PC-9 (cell line): ENCODE measurements around the gene GPR17. TPM values are rescaled to one million over a fixed set of nuclear protein-coding genes. Genes with fewer than 3 reads are reported as not detected.

Experiments used
- BruUV-seq: library from RNA; stranded (reverse); fragments of 400-500 nt; replicated peaks from 2 replicates; lab custom pipeline; 2021; lab: Mats Ljungman, UMichigan
- CTCF ChIA-PET: fragments of 300-600 bp; sonication (Branson Sonifier 250); formaldehyde crosslinking; loops from one replicate; lab custom pipeline; 2022; ENCODE audit warnings: antibody characterized with exemption; lab: Charles Lee
- POLR2A ChIA-PET: fragments of 300-600 bp; sonication (Branson Sonifier 250); formaldehyde crosslinking; loops from one replicate; lab custom pipeline; 2022; ENCODE audit warnings: antibody characterized with exemption; ENCODE audit not compliant: unreplicated experiment; lab: Charles Lee
- DNase-seq, 2 experiments: peaks; one replicate each; pipeline versions ENCODE4 v3.0.0 to v3.0.0-alpha.2; 2015 to 2022; ENCODE audit warnings: mixed read lengths in 1 of 2
- H2AFZ ChIP-seq: fragments of 200-600 bp; sonication (generic); 2 replicates; pipeline ENCODE4 v1.8.1; 2017; ENCODE audit warnings: antibody characterized with exemption
- H3F3A ChIP-seq: fragments of 200-600 bp; sonication (generic); 2 replicates; pipeline ENCODE4 v1.8.1; 2017; ENCODE audit warnings: antibody characterized with exemption, mild to moderate bottlenecking, low read depth; ENCODE audit not compliant: insufficient read depth
- H3K27ac ChIP-seq: fragments of 200-600 bp; sonication (generic); 2 replicates; pipeline ENCODE4 v1.6.1; 2016; ENCODE audit warnings: mixed run types
- H3K27me3 ChIP-seq: fragments of 200-600 bp; sonication (generic); 2 replicates; pipeline ENCODE4 v1.6.1; 2016; ENCODE audit warnings: low read depth, mixed run types; ENCODE audit not compliant: insufficient read depth
- H3K36me3 ChIP-seq: fragments of 200-600 bp; sonication (generic); 2 replicates; pipeline ENCODE4 v1.6.1; 2016; ENCODE audit warnings: low read depth, mixed run types
- H3K4me1 ChIP-seq: fragments of 200-600 bp; sonication (generic); replicated peaks from 2 replicates; pipeline ENCODE4 v1.6.1; 2016; ENCODE audit warnings: mixed run types; ENCODE audit not compliant: insufficient read depth
- H3K4me2 ChIP-seq: fragments of 200-600 bp; sonication (generic); 2 replicates; pipeline ENCODE4 v1.6.1; 2017; ENCODE audit warnings: mixed run types
- H3K4me3 ChIP-seq: fragments of 200-600 bp; sonication (generic); 2 replicates; pipeline ENCODE4 v1.6.1; 2016; ENCODE audit warnings: mixed run types
- H3K79me2 ChIP-seq: fragments of 200-600 bp; sonication (generic); 2 replicates; pipeline ENCODE4 v1.6.1; 2017; ENCODE audit warnings: low read depth, mixed run types
- H3K9me2 ChIP-seq: fragments of 200-600 bp; sonication (generic); 2 replicates; pipeline ENCODE4 v1.8.1; 2017; ENCODE audit warnings: mild to moderate bottlenecking; ENCODE audit not compliant: insufficient read depth
- H3K9me3 ChIP-seq: fragments of 200-600 bp; sonication (generic); 2 replicates; pipeline ENCODE4 v1.8.1; 2016; ENCODE audit warnings: low read depth; ENCODE audit not compliant: insufficient read depth
- H4K20me1 ChIP-seq: fragments of 200-600 bp; sonication (generic); 2 replicates; pipeline ENCODE4 v1.8.1; 2017; ENCODE audit not compliant: insufficient read depth
- EZH2 ChIP-seq: fragments of 200-600 bp; sonication (generic); IDR thresholded peaks from 2 replicates; pipeline ENCODE4 v1.8.0; 2017; ENCODE audit warnings: antibody characterized with exemption, low read depth
- intact Hi-C: fragments of 100-400 bp; cut with micrococcal nuclease; formaldehyde crosslinking; loops from one replicate; pipeline ENCODE4 v1.10.0; 2022; ENCODE audit not compliant: unreplicated experiment
- total RNA-seq: library from RNA; stranded (reverse); gene quantifications from 2 replicates; pipeline ENCODE4 v1.2.3, GENCODE V29; 2021
- TF ChIP-seq, protein P1 (sequence below): fragments of 200-600 bp; sonication (generic); conservative IDR thresholded peaks from 2 replicates; pipeline ENCODE4 v1.6.1; 2017; ENCODE audit warnings: mixed run types, antibody characterized with exemption, mild to moderate bottlenecking, moderate library complexity

The GPR17 gene
- total RNA-seq, 1 experiment from 2014 or later = not detected

DNA sequence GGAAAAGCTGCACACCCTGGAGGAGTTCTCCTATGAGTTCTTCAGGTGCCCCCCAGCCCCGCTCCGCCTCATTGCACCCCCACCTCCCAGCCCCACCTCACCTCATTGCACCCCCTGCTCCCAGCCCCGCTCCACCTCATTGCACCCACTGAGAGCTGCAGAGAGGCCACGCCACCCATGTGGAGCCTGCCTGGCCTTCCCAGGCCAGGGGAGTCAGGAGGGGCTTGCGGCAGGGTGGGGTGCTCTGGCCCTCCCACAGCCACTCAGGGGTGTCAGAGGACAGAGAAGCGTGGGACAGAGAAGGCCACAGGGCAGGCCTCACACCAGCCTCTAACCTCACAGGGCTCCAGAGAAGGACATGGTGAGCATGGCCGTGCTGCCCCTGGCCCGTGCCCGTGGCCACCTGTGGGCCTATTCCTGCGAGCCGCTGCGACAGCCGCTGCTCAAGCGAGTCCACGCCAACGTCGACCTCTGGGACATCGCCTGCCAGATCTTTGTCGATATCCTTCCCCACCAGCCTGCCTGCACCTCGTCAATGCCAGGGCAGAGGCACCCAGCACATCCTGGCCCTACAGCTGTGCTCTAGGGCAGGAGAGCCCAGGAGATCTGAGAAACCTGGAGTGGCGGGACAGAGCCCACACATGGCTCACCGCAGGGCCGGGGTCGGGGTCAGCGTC lies 15.0 kb upstream of the GPR17 start:
- Histone ChIP-seq H3K4me3 (no peak overlapping the region), H4K20me1 (no peaks in the 10 kb centered on the region), H2AFZ (no peak overlapping the region), H3K79me2 (no peaks in the 10 kb centered on the region), H3K4me1 (peaks cover 8% of the 10 kb centered on the region; the same call in 1 of the 2 replicates), H3K4me2 (no peak overlapping the region), H3K27ac (no peak overlapping the region), H3K27me3 (0 out of 2 replicates have a peak, but pooled peaks cover 9% of the 10 kb centered on the region), H3F3A (no peaks in the 10 kb centered on the region), H3K9me2 (no peaks in the 10 kb centered on the region), H3K36me3 (no peaks in the 10 kb centered on the region), H3K9me3 (no peaks in the 10 kb centered on the region)
- TF ChIP-seq, protein P1, sequence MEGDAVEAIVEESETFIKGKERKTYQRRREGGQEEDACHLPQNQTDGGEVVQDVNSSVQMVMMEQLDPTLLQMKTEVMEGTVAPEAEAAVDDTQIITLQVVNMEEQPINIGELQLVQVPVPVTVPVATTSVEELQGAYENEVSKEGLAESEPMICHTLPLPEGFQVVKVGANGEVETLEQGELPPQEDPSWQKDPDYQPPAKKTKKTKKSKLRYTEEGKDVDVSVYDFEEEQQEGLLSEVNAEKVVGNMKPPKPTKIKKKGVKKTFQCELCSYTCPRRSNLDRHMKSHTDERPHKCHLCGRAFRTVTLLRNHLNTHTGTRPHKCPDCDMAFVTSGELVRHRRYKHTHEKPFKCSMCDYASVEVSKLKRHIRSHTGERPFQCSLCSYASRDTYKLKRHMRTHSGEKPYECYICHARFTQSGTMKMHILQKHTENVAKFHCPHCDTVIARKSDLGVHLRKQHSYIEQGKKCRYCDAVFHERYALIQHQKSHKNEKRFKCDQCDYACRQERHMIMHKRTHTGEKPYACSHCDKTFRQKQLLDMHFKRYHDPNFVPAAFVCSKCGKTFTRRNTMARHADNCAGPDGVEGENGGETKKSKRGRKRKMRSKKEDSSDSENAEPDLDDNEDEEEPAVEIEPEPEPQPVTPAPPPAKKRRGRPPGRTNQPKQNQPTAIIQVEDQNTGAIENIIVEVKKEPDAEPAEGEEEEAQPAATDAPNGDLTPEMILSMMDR = no peak
- TF ChIP-seq EZH2 = no peak
- no peak for DNase-seq
- POLR2A ChIA-PET = no interaction called here
- intact Hi-C loops = no loop called here
- BruUV-seq = no TSS peak
- CTCF ChIA-PET = no interaction called here

DNA sequence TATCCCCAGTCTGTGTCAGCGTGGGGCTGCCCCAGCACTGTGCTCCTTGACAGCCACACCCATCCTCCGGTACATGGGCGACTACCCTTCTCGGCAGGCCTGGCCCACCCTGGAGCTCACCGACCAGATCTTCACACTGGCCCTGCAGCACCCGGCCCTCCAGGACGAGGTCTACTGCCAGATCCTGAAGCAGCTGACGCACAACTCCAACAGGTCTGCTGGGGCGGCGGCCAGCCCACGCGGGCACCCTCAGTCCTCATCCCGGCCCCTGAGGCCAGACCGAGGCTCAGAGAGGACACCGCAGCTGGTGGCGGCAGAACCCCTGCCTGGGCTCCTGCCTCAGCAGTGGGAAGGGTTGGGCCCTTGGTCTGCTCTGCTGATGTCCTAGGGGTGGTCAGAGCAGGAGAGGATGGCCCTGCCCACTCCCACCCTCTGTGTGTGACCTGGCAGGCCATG lies 14.4 kb upstream of the GPR17 start:
- 0 out of 2 replicates have a peak, but pooled peaks cover 7% of the 10 kb centered on the region for H3K27me3 ChIP-seq
- ChIA-PET CTCF (no interaction called here), POLR2A (no interaction called here)
- no peaks in the 10 kb centered on the region for H3K9me3 ChIP-seq
- TF ChIP-seq, protein P1 = no peak
- TF ChIP-seq EZH2 = no peak
- H3K36me3 ChIP-seq = no peaks in the 10 kb centered on the region
- intact Hi-C loops = no loop called here
- no peaks in the 10 kb centered on the region for H3K9me2 ChIP-seq
- H4K20me1 ChIP-seq = no peaks in the 10 kb centered on the region
- no peaks in the 10 kb centered on the region for H3K79me2 ChIP-seq
- no peaks in the 10 kb centered on the region for H3F3A ChIP-seq
- no peak overlapping the region for H3K27ac ChIP-seq
- no peak for DNase-seq
- no peak overlapping the region for H3K4me3 ChIP-seq
- H3K4me2 ChIP-seq = no peak overlapping the region
- no peak overlapping the region for H2AFZ ChIP-seq
- H3K4me1 ChIP-seq = peaks cover 9% of the 10 kb centered on the region; the same call in 1 of the 2 replicates
- no TSS peak for BruUV-seq

DNA sequence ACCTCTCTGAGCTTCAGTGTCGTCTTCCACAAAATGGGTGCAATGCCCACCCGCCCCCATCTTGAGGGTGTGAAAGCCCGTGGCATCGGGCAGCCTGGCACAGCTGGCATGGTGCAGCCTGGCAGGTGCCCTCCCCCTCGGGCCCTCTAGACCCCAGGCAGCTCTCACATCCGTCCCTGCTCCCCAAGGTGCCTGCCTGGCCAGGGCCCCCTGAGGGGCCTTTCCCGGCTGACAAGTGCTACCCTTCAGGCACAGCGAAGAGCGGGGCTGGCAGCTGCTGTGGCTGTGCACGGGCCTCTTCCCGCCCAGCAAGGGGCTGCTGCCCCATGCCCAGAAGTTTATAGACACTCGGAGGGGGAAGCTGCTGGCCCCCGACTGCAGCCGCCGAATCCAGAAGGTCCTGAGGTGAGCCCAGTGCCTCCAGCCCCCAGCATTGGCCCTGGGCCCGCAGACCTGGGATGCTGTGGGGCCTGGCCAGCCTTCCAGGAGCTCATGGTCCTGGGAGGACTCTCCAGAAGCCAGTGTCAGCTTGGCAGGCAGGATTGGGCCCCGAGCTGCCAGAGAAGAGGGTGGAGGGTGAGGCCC lies 13.9 kb upstream of the GPR17 start:
- Histone ChIP-seq H3K36me3 (no peaks in the 10 kb centered on the region), H4K20me1 (no peaks in the 10 kb centered on the region), H3F3A (peaks cover under 1% of the 10 kb centered on the region; the same call in 1 of the 2 replicates), H3K79me2 (no peaks in the 10 kb centered on the region), H3K4me1 (peaks cover 14% of the 10 kb centered on the region), H3K27ac (no peak overlapping the region), H3K9me2 (no peaks in the 10 kb centered on the region), H3K4me3 (no peak overlapping the region), H3K27me3 (0 out of 2 replicates have a peak, but pooled peaks cover 2% of the 10 kb centered on the region), H3K4me2 (no peak overlapping the region), H3K9me3 (no peaks in the 10 kb centered on the region), H2AFZ (no peak overlapping the region)
- BruUV-seq = no TSS peak
- TF ChIP-seq, protein P1 = no peak
- no peak for TF ChIP-seq EZH2
- CTCF ChIA-PET = no interaction called here
- POLR2A ChIA-PET = no interaction called here
- no peak for DNase-seq
- intact Hi-C loops = no loop called here
